K562 (cell line): ENCODE measurements around the gene ANP32B. TPM values are rescaled to one million over a fixed set of nuclear protein-coding genes. Genes with fewer than 3 reads are reported as not detected.
A peak's percentile ranks its signal among the peaks of the same experiment; 100 is the strongest.

ENCODE experiments used
- CBFA2T3 ChIP-seq: fragments of 450-650 bp; IDR thresholded peaks from 2 replicates; pipeline ENCODE4 v1.6.1; 2017
- CC2D1A ChIP-seq: fragments of 450-650 bp; IDR thresholded peaks from 2 replicates; pipeline ENCODE4 v1.6.1; 2017; ENCODE audit warnings: mild to moderate bottlenecking
- EGR1 ChIP-seq: fragments of 450-650 bp; conservative IDR thresholded peaks from 2 replicates; pipeline ENCODE4 v1.6.1; 2017; ENCODE audit warnings: mild to moderate bottlenecking
- ETV6 ChIP-seq, 3 experiments: fragments of 150-350 bp in 1 of 3; sonication (generic) in 1 of 3; formaldehyde crosslinking in 1 of 3; IDR thresholded peaks; 2 replicates each; pipeline versions ENCODE4 v1.6.1 to v1.8.0; 2014 to 2022; ENCODE audit warnings: borderline replicate concordance in 2 of 3, low read depth in 2 of 3, antibody characterized with exemption in 1 of 3, low read length in 1 of 3, mild to moderate bottlenecking in 1 of 3, missing genetic modification reagents in 1 of 3
- FOXM1 ChIP-seq, 2 experiments: fragments of 450-650 bp in 1 of 2; sonication (generic) in 1 of 2; formaldehyde crosslinking in 1 of 2; IDR thresholded peaks; 2 replicates each; pipeline versions ENCODE4 v1.6.1 to v1.9.0; 2017 to 2022; ENCODE audit warnings: low read depth in 2 of 2, mild to moderate bottlenecking in 2 of 2, missing genetic modification reagents in 1 of 2, moderate library complexity in 1 of 2
- HEY1 ChIP-seq: fragments of 250-450 bp; sonication (Bioruptor Pico); IDR thresholded peaks from 2 replicates; pipeline ENCODE4 v1.5.0; 2020; ENCODE audit warnings: mild to moderate bottlenecking, moderate library complexity, borderline replicate concordance
- IRF2 ChIP-seq: sonication (generic); formaldehyde crosslinking; IDR thresholded peaks from 2 replicates; pipeline ENCODE4 v1.8.1; 2022; ENCODE audit warnings: mild to moderate bottlenecking, missing genetic modification reagents
- KDM4B ChIP-seq, 2 experiments: fragments of 450-650 bp in 1 of 2; sonication (generic) in 1 of 2; IDR thresholded peaks; 2 replicates each; pipeline ENCODE4 v1.6.1; 2016 to 2017; ENCODE audit warnings: borderline replicate concordance in 2 of 2, antibody characterized with exemption in 1 of 2, low read depth in 1 of 2, mild to moderate bottlenecking in 1 of 2
- MCM3 ChIP-seq: fragments of 450-650 bp; IDR thresholded peaks from 2 replicates; pipeline ENCODE4 v1.6.1; 2016
- MTA3 ChIP-seq: fragments of 450-650 bp; formaldehyde crosslinking; IDR thresholded peaks from 2 replicates; pipeline ENCODE4 v1.6.1; 2017; ENCODE audit warnings: mild to moderate bottlenecking, borderline replicate concordance
- TCF7 ChIP-seq: sonication (generic); IDR thresholded peaks from 2 replicates; pipeline ENCODE4 v1.6.1; 2016; ENCODE audit warnings: antibody characterized with exemption, borderline replicate concordance
- ZBTB17 ChIP-seq: fragments of 450-650 bp; formaldehyde crosslinking; IDR thresholded peaks from 2 replicates; pipeline ENCODE4 v1.4.0; 2020; ENCODE audit warnings: mild to moderate bottlenecking
- ZFPM2 ChIP-seq: fragments of 250-450 bp; sonication (Bioruptor Pico); IDR thresholded peaks from 2 replicates; pipeline ENCODE4 v1.5.1; 2022; ENCODE audit warnings: mild to moderate bottlenecking
- ZNF174 ChIP-seq: fragments of 250-450 bp; sonication (Bioruptor Pico); IDR thresholded peaks from 2 replicates; pipeline ENCODE4 v1.4.0; 2020; ENCODE audit warnings: mild to moderate bottlenecking
- ZNF707 ChIP-seq: fragments of 250-450 bp; sonication (Bioruptor Pico); conservative IDR thresholded peaks from 2 replicates; pipeline ENCODE4 v1.8.0; 2022; ENCODE audit warnings: inconsistent platforms, mild to moderate bottlenecking, moderate library complexity
- polyA plus RNA-seq, 8 experiments: library from polyadenylated mRNA; depleted of rRNA in 4 of 8; stranded (reverse) in 5 of 8; unstranded in 3 of 8; fragments of >200 nt; fragmentation: Nextera tagmentation in 2 of 8; fragmentation: Illumina TruSeq in 1 of 8; extraction: Ambion mirVana in 2 of 8; extraction: Trizol in 1 of 8; gene quantifications; 2 replicates each; pipeline versions ENCODE4 v1.2.1 to v1.2.3, GENCODE V29; 2011 to 2014; ENCODE audit warnings: inconsistent platforms in 1 of 8, missing spikeins in 1 of 8
- total RNA-seq, 7 experiments: library from RNA; depleted of rRNA in 6 of 7; stranded (reverse); fragments of >200 nt in 6 of 7; fragmentation: Illumina TruSeq in 2 of 7; extraction: Trizol in 2 of 7; gene quantifications; 2 replicates each; pipeline versions ENCODE4 v1.2.1 to v1.2.3, GENCODE V29; 2011 to 2021; ENCODE audit warnings: low replicate concordance in 1 of 7
- TF ChIP-seq, protein P1 (sequence below): fragments of 450-650 bp; IDR thresholded peaks from 2 replicates; pipeline ENCODE4 v1.6.1; 2017; ENCODE audit warnings: antibody characterized with exemption, mild to moderate bottlenecking
- TF ChIP-seq, protein P2 (sequence below): fragments of 450-650 bp; IDR thresholded peaks from 2 replicates; pipeline ENCODE4 v1.6.1; 2014; ENCODE audit warnings: low read depth, mild to moderate bottlenecking, moderate library complexity, borderline replicate concordance
- TF ChIP-seq, protein P3 (sequence below): fragments of 250-450 bp; sonication (Bioruptor Pico); IDR thresholded peaks from 2 replicates; pipeline ENCODE4 v1.8.0; 2022; ENCODE audit warnings: inconsistent platforms, mild to moderate bottlenecking, moderate library complexity, borderline replicate concordance
- TF ChIP-seq, protein P4 (sequence below), 2 experiments: fragments of 200-800 bp in 1 of 2; sonication (Bioruptor generic) in 1 of 2; sonication (generic) in 1 of 2; formaldehyde crosslinking in 1 of 2; IDR thresholded peaks in 1 of 2; conservative IDR thresholded peaks in 1 of 2; 2 replicates each; pipeline versions ENCODE4 v1.5.0 to v1.6.1; 2016 to 2020; ENCODE audit warnings: missing compliant biosample characterization in 1 of 2, missing genetic modification characterization in 1 of 2, missing genetic modification reagents in 1 of 2

ANP32B gene
- total and polyA plus RNA-seq, 9 of the 15 experiments (the other 6 are each of a cell fraction or from before 2014, with no cell fraction given), result 68.9 to 815 (median 141) TPM

DNA sequence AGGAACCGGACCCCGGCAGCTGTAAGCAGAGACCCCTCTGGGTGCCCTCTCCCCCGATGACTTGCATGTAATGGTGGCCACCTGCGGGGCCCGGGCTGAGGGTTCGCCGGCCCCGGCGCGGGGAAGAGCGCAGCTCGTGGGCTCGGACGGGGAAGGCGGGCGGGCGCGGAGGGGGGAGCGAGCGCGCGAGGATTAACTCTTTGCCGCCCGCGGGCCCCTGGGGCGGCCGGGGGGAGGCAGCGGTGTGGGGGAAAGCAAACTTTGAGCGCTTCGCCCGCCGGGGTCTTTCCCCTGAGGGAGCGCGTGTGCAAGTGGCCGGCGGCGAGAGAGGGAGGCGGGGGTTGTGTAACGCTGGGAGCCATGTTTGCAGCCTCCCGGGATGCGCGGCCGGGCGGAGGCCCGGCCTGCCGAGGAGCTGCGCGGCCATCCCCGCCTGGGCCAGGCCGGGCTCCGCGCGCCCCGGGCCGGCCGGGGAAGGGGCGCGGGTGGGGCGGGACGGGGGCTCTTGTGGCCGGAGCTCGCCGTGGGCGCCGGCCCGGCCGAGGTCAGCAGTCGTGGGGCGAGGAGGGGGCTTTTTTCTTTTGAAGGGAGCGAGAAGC is 547 bp downstream of the ANP32B start (continued):
- TF ChIP-seq, protein P1, sequence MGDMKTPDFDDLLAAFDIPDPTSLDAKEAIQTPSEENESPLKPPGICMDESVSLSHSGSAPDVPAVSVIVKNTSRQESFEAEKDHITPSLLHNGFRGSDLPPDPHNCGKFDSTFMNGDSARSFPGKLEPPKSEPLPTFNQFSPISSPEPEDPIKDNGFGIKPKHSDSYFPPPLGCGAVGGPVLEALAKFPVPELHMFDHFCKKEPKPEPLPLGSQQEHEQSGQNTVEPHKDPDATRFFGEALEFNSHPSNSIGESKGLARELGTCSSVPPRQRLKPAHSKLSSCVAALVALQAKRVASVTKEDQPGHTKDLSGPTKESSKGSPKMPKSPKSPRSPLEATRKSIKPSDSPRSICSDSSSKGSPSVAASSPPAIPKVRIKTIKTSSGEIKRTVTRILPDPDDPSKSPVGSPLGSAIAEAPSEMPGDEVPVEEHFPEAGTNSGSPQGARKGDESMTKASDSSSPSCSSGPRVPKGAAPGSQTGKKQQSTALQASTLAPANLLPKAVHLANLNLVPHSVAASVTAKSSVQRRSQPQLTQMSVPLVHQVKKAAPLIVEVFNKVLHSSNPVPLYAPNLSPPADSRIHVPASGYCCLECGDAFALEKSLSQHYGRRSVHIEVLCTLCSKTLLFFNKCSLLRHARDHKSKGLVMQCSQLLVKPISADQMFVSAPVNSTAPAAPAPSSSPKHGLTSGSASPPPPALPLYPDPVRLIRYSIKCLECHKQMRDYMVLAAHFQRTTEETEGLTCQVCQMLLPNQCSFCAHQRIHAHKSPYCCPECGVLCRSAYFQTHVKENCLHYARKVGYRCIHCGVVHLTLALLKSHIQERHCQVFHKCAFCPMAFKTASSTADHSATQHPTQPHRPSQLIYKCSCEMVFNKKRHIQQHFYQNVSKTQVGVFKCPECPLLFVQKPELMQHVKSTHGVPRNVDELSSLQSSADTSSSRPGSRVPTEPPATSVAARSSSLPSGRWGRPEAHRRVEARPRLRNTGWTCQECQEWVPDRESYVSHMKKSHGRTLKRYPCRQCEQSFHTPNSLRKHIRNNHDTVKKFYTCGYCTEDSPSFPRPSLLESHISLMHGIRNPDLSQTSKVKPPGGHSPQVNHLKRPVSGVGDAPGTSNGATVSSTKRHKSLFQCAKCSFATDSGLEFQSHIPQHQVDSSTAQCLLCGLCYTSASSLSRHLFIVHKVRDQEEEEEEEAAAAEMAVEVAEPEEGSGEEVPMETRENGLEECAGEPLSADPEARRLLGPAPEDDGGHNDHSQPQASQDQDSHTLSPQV, result no peak
- TF ChIP-seq EGR1, result 0 out of 2 replicates have a peak, but pooled peaks have one; percentile 24
- TF ChIP-seq IRF2 (CRISPR knock-in tag), result no peak
- no peak for TF ChIP-seq ZNF707 (CRISPR knock-in tag)
- TF ChIP-seq CC2D1A, result no peak
- TF ChIP-seq ZNF174 (CRISPR knock-in tag), result no peak
- no peak for TF ChIP-seq ZBTB17 (CRISPR knock-in tag)
- TF ChIP-seq MCM3, result no peak
- no peak for TF ChIP-seq CBFA2T3
- TF ChIP-seq, protein P2, sequence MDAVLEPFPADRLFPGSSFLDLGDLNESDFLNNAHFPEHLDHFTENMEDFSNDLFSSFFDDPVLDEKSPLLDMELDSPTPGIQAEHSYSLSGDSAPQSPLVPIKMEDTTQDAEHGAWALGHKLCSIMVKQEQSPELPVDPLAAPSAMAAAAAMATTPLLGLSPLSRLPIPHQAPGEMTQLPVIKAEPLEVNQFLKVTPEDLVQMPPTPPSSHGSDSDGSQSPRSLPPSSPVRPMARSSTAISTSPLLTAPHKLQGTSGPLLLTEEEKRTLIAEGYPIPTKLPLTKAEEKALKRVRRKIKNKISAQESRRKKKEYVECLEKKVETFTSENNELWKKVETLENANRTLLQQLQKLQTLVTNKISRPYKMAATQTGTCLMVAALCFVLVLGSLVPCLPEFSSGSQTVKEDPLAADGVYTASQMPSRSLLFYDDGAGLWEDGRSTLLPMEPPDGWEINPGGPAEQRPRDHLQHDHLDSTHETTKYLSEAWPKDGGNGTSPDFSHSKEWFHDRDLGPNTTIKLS, result no peak
- TF ChIP-seq FOXM1 (IDR thresholded peaks at IDR 0.05; ENCODE audit: low read depth), result no peak
- TF ChIP-seq FOXM1 (CRISPR knock-in tag; IDR thresholded peaks at IDR 0.05; ENCODE audit: low read depth), result no peak; the same call in 1 of the 2 replicates
- TF ChIP-seq ZFPM2, result 0 out of 2 replicates have a peak, but pooled peaks have one; percentile 5
- TF ChIP-seq, protein P3, sequence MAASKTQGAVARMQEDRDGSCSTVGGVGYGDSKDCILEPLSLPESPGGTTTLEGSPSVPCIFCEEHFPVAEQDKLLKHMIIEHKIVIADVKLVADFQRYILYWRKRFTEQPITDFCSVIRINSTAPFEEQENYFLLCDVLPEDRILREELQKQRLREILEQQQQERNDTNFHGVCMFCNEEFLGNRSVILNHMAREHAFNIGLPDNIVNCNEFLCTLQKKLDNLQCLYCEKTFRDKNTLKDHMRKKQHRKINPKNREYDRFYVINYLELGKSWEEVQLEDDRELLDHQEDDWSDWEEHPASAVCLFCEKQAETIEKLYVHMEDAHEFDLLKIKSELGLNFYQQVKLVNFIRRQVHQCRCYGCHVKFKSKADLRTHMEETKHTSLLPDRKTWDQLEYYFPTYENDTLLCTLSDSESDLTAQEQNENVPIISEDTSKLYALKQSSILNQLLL (CRISPR knock-in tag), result no peak
- TF ChIP-seq MTA3, result no peak
- no peak for TF ChIP-seq TCF7
- TF ChIP-seq ETV6 (IDR thresholded peaks at IDR 0.05; ENCODE audit: borderline replicate concordance in 1 of 2, low read depth in 2 of 2, low read length in 1 of 2), result no peak
- no peak for TF ChIP-seq ETV6 (CRISPR knock-in tag; IDR thresholded peaks at IDR 0.05; ENCODE audit: borderline replicate concordance)
- no peak; a peak in 1 of 4 replicates for TF ChIP-seq KDM4B (IDR thresholded peaks at IDR 0.05; ENCODE audit: borderline replicate concordance in 2 of 2, low read depth in 1 of 2)
- no peak for TF ChIP-seq HEY1 (CRISPR knock-in tag)
- TF ChIP-seq, protein P4, sequence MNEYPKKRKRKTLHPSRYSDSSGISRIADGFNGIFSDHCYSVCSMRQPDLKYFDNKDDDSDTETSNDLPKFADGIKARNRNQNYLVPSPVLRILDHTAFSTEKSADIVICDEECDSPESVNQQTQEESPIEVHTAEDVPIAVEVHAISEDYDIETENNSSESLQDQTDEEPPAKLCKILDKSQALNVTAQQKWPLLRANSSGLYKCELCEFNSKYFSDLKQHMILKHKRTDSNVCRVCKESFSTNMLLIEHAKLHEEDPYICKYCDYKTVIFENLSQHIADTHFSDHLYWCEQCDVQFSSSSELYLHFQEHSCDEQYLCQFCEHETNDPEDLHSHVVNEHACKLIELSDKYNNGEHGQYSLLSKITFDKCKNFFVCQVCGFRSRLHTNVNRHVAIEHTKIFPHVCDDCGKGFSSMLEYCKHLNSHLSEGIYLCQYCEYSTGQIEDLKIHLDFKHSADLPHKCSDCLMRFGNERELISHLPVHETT (CRISPR knock-in tag; conservative IDR thresholded peaks at IDR 0.05 in 1 of 2, IDR thresholded peaks at IDR 0.05 in 1 of 2), result no peak
